Measurements from ENCODE around the gene PRKCA.

DNA sequence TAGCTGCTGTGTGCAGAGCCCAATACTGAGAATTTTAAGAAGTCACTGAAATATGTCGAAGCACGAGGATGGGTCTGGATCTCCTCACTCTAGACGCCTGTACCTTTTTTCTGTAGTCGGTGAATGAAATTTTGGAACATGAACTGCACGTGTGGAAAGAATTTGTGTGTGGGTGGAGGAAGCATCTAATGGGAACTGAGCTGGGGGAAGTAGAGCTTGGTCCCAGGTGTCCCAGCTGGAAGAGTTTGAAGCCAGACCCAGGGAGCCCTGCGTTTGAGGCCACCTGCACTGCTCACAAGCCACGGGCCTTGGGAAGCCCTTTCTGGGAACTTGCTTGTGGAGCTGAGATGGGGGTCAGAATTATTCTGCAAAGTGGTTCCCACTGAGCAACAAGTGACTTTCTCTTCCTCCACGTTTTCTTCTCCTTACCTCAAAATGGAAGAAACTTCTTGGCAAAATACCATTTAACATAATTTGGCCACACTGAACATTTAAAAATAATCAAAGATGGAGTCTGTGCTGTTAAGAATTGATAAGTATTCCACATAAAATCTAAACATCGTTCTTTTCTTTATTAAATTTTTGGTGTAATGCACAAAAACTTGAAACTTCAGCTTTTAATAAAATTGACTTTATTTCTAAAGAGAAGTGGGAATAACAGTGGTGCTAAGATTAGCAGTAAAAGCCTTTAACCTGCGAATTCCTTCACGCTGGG, 163.8 kb downstream of the PRKCA start:
- TF ChIP-seq, protein P1, sequence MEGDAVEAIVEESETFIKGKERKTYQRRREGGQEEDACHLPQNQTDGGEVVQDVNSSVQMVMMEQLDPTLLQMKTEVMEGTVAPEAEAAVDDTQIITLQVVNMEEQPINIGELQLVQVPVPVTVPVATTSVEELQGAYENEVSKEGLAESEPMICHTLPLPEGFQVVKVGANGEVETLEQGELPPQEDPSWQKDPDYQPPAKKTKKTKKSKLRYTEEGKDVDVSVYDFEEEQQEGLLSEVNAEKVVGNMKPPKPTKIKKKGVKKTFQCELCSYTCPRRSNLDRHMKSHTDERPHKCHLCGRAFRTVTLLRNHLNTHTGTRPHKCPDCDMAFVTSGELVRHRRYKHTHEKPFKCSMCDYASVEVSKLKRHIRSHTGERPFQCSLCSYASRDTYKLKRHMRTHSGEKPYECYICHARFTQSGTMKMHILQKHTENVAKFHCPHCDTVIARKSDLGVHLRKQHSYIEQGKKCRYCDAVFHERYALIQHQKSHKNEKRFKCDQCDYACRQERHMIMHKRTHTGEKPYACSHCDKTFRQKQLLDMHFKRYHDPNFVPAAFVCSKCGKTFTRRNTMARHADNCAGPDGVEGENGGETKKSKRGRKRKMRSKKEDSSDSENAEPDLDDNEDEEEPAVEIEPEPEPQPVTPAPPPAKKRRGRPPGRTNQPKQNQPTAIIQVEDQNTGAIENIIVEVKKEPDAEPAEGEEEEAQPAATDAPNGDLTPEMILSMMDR (IDR thresholded peaks at IDR 0.05; ENCODE audit: low read depth, low read length, poor library complexity, severe bottlenecking) = no peak
- TF ChIP-seq EZH2phosphoT487 (IDR thresholded peaks at IDR 0.05; ENCODE audit: borderline replicate concordance, low read length) = no peak

All from DOHH2 (cell line).